ENCODE results near the gene GLDN. TPM values are rescaled to one million over a fixed set of nuclear protein-coding genes. Genes with fewer than 3 reads are reported as not detected.

Gene GLDN
- total and polyA plus RNA-seq, 2 of the 8 experiments (the other 6 are each of a cell fraction or from before 2014, with no cell fraction given), result 0.24 to 0.50 TPM

GRCh38 chr15:51307325-51307724 lies 34.1 kb upstream of the GLDN start:
- 79% methylated on average over 3 of the region's 3 CpGs; no CpG with 5 or more reads in 1 of the 2 experiments for WGBS, 2 experiments (ENCODE audit: extremely low coverage in 1 of 2, insufficient coverage in 1 of 2, insufficient read length in 1 of 2, insufficient replicate concordance in 2 of 2, low coverage in 1 of 2, low lambda C conversion rate in 2 of 2, missing lambda C conversion rate in 1 of 2)
- H3K4me1 ChIP-seq (replicated peaks in 1 of 4; ENCODE audit: control insufficient read depth in 3 of 4, insufficient read depth in 4 of 4, low read length in 3 of 4), result no peaks in the 10 kb centered on the region
- ChIA-PET CTCF (ENCODE audit: partially characterized antibody) (interaction anchor here (1.0 to 1.2 kb wide), 4 partner anchors 20 to 95 kb away, joined by 3 read pairs; no protein-coding TSS in a partner anchor), POLR2A (ENCODE audit: partially characterized antibody) (no interaction called here)
- no peak overlapping the region for H3K23ac ChIP-seq (ENCODE audit: insufficient read length)
- no peak overlapping the region for H4K5ac ChIP-seq (ENCODE audit: insufficient read length, low read depth, low read length)
- H3K9ac ChIP-seq (replicated peaks in 1 of 4; ENCODE audit: extremely low read depth in 1 of 4, low read depth in 3 of 4, low read length in 3 of 4), result no peak overlapping the region
- no peak overlapping the region for H2AK5ac ChIP-seq (ENCODE audit: low read depth, low read length)
- no peak for TF ChIP-seq POU5F1 (IDR thresholded peaks at IDR 0.05; ENCODE audit: low read depth, low read length)
- no peak for TF ChIP-seq SIX5 (IDR thresholded peaks at IDR 0.05; ENCODE audit: low read depth, low read length)
- no peak for TF ChIP-seq NRF1 (IDR thresholded peaks at IDR 0.05; ENCODE audit: low read depth, low read length)
- TF ChIP-seq CBX5 (IDR thresholded peaks at IDR 0.05; ENCODE audit: low read depth, low read length), result no peak
- TF ChIP-seq JUND (IDR thresholded peaks at IDR 0.05; ENCODE audit: low read length), result no peak
- TF ChIP-seq BACH1 (IDR thresholded peaks at IDR 0.05; ENCODE audit: low read length), result no peak
- TF ChIP-seq POLR2A (IDR thresholded peaks at IDR 0.05; ENCODE audit: control extremely low read depth in 1 of 2, low read depth in 2 of 2, low read length in 2 of 2), result no peak
- no peak for TF ChIP-seq MAFK (IDR thresholded peaks at IDR 0.05; ENCODE audit: low read depth, low read length)
- TF ChIP-seq E2F6 (IDR thresholded peaks at IDR 0.05), result no peak
- no peak for TF ChIP-seq SIRT6 (IDR thresholded peaks at IDR 0.05; ENCODE audit: low read length)
- no peak for TF ChIP-seq SRF (IDR thresholded peaks at IDR 0.05; ENCODE audit: low read depth, low read length)
- no peak for TF ChIP-seq TEAD4 (IDR thresholded peaks at IDR 0.05; ENCODE audit: low read depth, low read length)
- TF ChIP-seq MAX (IDR thresholded peaks at IDR 0.05), result no peak
- TF ChIP-seq BCL11A (IDR thresholded peaks at IDR 0.05; ENCODE audit: low read depth in 2 of 2, low read length in 2 of 2), result no peak
- no peak overlapping the region for H2BK15ac ChIP-seq (ENCODE audit: low read length)
- H3K79me1 ChIP-seq (ENCODE audit: low read depth, low read length), result no peaks in the 10 kb centered on the region
- no peak overlapping the region for H3K27ac ChIP-seq (ENCODE audit: low read depth, low read length)
- no peak overlapping the region for H2BK5ac ChIP-seq (ENCODE audit: low read depth, low read length)
- no peak for FAIRE-seq
- no peaks in the 10 kb centered on the region for H3K23me2 ChIP-seq (ENCODE audit: low read depth, low read length)
- no peak overlapping the region for H2BK120ac ChIP-seq (replicated peaks; ENCODE audit: low read depth, low read length)
- no peak overlapping the region for H3K56ac ChIP-seq (replicated peaks; ENCODE audit: insufficient read length, low read depth, low read length)
- no peak overlapping the region for H4K8ac ChIP-seq (ENCODE audit: extremely low read depth, insufficient read depth, low read length)
- H3K4ac ChIP-seq (replicated peaks; ENCODE audit: insufficient read length, low read depth, low read length), result no peak overlapping the region
- H4K20me1 ChIP-seq (replicated peaks in 1 of 2; ENCODE audit: control insufficient read depth in 1 of 2, insufficient read depth in 2 of 2, low read length in 2 of 2), result no peaks in the 10 kb centered on the region
- no peak overlapping the region for H4K91ac ChIP-seq (replicated peaks; ENCODE audit: insufficient read length, low read length)
- no peak overlapping the region for H2BK12ac ChIP-seq (ENCODE audit: low read depth, low read length)
- H2AFZ ChIP-seq (ENCODE audit: low read length), result no peak overlapping the region
- no peak overlapping the region for H3K14ac ChIP-seq (ENCODE audit: insufficient read length)
- no peaks in the 10 kb centered on the region for H3K9me3 ChIP-seq (ENCODE audit: insufficient read depth in 2 of 2, low read depth in 1 of 2, low read length in 1 of 2)
- H3K27me3 ChIP-seq (replicated peaks in 1 of 4; ENCODE audit: control insufficient read depth in 3 of 4, extremely low read depth in 1 of 4, insufficient read depth in 3 of 4, low read length in 3 of 4), result peaks cover 0 to 3% (median under 1%) of the 10 kb centered on the region in 4 experiments; a peak in 2 of 7 replicates
- H3K36me3 ChIP-seq (ENCODE audit: control insufficient read depth in 2 of 4, insufficient read depth in 4 of 4, low read length in 3 of 4), result no peaks in the 10 kb centered on the region; a peak in 1 of 8 replicates
- H3K18ac ChIP-seq (ENCODE audit: extremely low read depth, low read length), result no peak overlapping the region
- no peaks in the 10 kb centered on the region for H3K79me2 ChIP-seq (ENCODE audit: control insufficient read depth in 1 of 2, insufficient read depth in 2 of 2, low read length in 2 of 2)
- H3K4me3 ChIP-seq (ENCODE audit: extremely low read depth in 1 of 4, insufficient read depth in 2 of 4, low read depth in 3 of 4, low read length in 4 of 4), result no peak overlapping the region
- H3K4me2 ChIP-seq (ENCODE audit: insufficient read depth in 1 of 2, low read depth in 2 of 2, low read length in 2 of 2), result no peak overlapping the region
- H2BK20ac ChIP-seq (ENCODE audit: low read length), result no peak overlapping the region
- no peak for DNase-seq (ENCODE audit: low read depth in 1 of 2, low spot score in 2 of 2)
